HepG2 (cell line): ENCODE results near the gene SERINC1. TPM values are rescaled to one million over a fixed set of nuclear protein-coding genes. Genes with fewer than 3 reads are reported as not detected.

ENCODE experiments used
- ATAC-seq: fragments of 200-7000 bp; cut with Tn5 transposase; 3 replicates; pipeline ENCODE4 v1.9.1; 2020; ENCODE audit warnings: mild to moderate bottlenecking, moderate library complexity
- BruUV-seq: library from RNA; stranded (reverse); fragments of 400-500 nt; replicated peaks from 2 replicates; lab custom pipeline; 2021; lab: Mats Ljungman, UMichigan
- CTCF ChIA-PET: fragments of 300-600 bp; formaldehyde crosslinking; extraction: SDS; loops from one replicate; lab custom pipeline; 2021; ENCODE audit warnings: low total read pairs, inconsistent platforms, low intra/inter-chr PET ratio; lab: Yijun Ruan, JAX
- POLR2A ChIA-PET: fragments of 350-600 bp; sonication (Branson Sonifier 250); formaldehyde crosslinking; loops from one replicate; lab custom pipeline; 2020; ENCODE audit warnings: antibody characterized with exemption, inconsistent platforms; lab: Yijun Ruan, JAX
- DNase-seq: peaks from one replicate; pipeline ENCODE4 v3.0.0-alpha.2; 2015; ENCODE audit warnings: low spot score
- FAIRE-seq: peaks from 3 replicates; lab custom pipeline; 2011; peaks lifted over from hg19 to GRCh38; lab: Jason Lieb, UNC
- H2AFZ ChIP-seq: one replicate; pipeline ENCODE4 v1.6.1; 2011; ENCODE audit warnings: low read length, inconsistent platforms
- H3K27ac ChIP-seq: fragments of 300-600 bp; 3 replicates; pipeline ENCODE4 v1.8.0; 2011; ENCODE audit warnings: mixed run types, mild to moderate bottlenecking, mixed read lengths, low read length, inconsistent platforms; ENCODE audit not compliant: insufficient read depth; ENCODE audit errors: extremely low read length
- H3K27me3 ChIP-seq, 2 experiments: fragments of 200-600 bp in 1 of 2; 2 replicates in 1 of 2; 3 replicates in 1 of 2; pipeline versions ENCODE4 v1.6.0 to v1.8.0; 2011; ENCODE audit warnings: low read length in 2 of 2, mild to moderate bottlenecking in 2 of 2, moderate library complexity in 2 of 2, inconsistent platforms in 1 of 2; ENCODE audit not compliant: insufficient read depth in 2 of 2, control insufficient read depth in 1 of 2
- H3K36me3 ChIP-seq, 2 experiments: fragments of 200-600 bp in 1 of 2; replicated peaks in 1 of 2; 2 replicates in 1 of 2; 3 replicates in 1 of 2; pipeline versions ENCODE4 v1.5.1 to v1.8.0; 2011; ENCODE audit warnings: low read length in 2 of 2, inconsistent platforms in 1 of 2; ENCODE audit not compliant: insufficient read depth in 2 of 2, control insufficient read depth in 1 of 2
- H3K4me1 ChIP-seq: 2 replicates; pipeline ENCODE4 v1.5.1; 2012; ENCODE audit warnings: low read length, inconsistent platforms; ENCODE audit not compliant: insufficient read depth
- H3K4me2 ChIP-seq: 2 replicates; pipeline ENCODE4 v1.6.0; 2011; ENCODE audit warnings: low read depth, low read length, inconsistent platforms
- H3K4me3 ChIP-seq, 3 experiments: fragments of 200-600 bp in 1 of 3; sonication (generic), shearing (Covaris generic) in 1 of 3; replicated peaks in 1 of 3; 2 replicates each; pipeline ENCODE4 v1.5.1; 2011 to 2016; ENCODE audit warnings: low read length in 3 of 3, inconsistent platforms in 2 of 3, low read depth in 2 of 3, mild to moderate bottlenecking in 2 of 3, control low read depth in 1 of 3, mixed read lengths in 1 of 3; ENCODE audit not compliant: insufficient read depth in 1 of 3
- H3K79me2 ChIP-seq: one replicate; pipeline ENCODE4 v1.6.1; 2011; ENCODE audit warnings: low read length, inconsistent platforms; ENCODE audit not compliant: insufficient read depth
- H3K9ac ChIP-seq: 2 replicates; pipeline ENCODE4 v1.6.0; 2011; ENCODE audit warnings: mild to moderate bottlenecking, low read depth, low read length, inconsistent platforms; ENCODE audit not compliant: insufficient read depth
- H3K9me3 ChIP-seq: 2 replicates; pipeline ENCODE4 v1.5.1; 2012; ENCODE audit warnings: mild to moderate bottlenecking, low read length
- H4K20me1 ChIP-seq: 2 replicates; pipeline ENCODE4 v1.6.0; 2011; ENCODE audit warnings: inconsistent platforms, mild to moderate bottlenecking, low read length, moderate library complexity; ENCODE audit not compliant: insufficient read depth
- ARID2 ChIP-seq: sonication (generic); formaldehyde crosslinking; IDR thresholded peaks from 2 replicates; pipeline ENCODE4 v1.8.1; 2022; ENCODE audit warnings: mild to moderate bottlenecking, missing genetic modification reagents, borderline replicate concordance
- CERS6 ChIP-seq: sonication (generic); formaldehyde crosslinking; IDR thresholded peaks from 2 replicates; pipeline ENCODE4 v1.5.0; 2020; ENCODE audit warnings: missing genetic modification reagents
- EHMT2 ChIP-seq: fragments of 200-600 bp; sonication (generic); IDR thresholded peaks from 2 replicates; pipeline ENCODE4 v1.7.0; 2017; ENCODE audit warnings: antibody characterized with exemption, low read depth, low read length, borderline replicate concordance
- FLYWCH1 ChIP-seq: sonication (generic); formaldehyde crosslinking; IDR thresholded peaks from 2 replicates; pipeline ENCODE4 v1.8.1; 2023; ENCODE audit warnings: mild to moderate bottlenecking, missing genetic modification reagents
- FOXJ3 ChIP-seq: sonication (generic); formaldehyde crosslinking; IDR thresholded peaks from 2 replicates; pipeline ENCODE4 v1.4.0; 2020; ENCODE audit warnings: missing genetic modification reagents, mild to moderate bottlenecking, borderline replicate concordance
- KAT8 ChIP-seq: IDR thresholded peaks from 2 replicates; pipeline ENCODE4 v1.6.1; 2016; ENCODE audit warnings: missing genetic modification reagents, missing compliant biosample characterization
- KLF12 ChIP-seq: sonication (generic); formaldehyde crosslinking; IDR thresholded peaks from 2 replicates; pipeline ENCODE4 v1.4.0; 2020; ENCODE audit warnings: missing genetic modification reagents, borderline replicate concordance
- MEF2D ChIP-seq: sonication (generic); formaldehyde crosslinking; IDR thresholded peaks from 2 replicates; pipeline ENCODE4 v1.5.1; 2020; ENCODE audit warnings: mild to moderate bottlenecking, missing genetic modification reagents
- MTF1 ChIP-seq: sonication (generic); formaldehyde crosslinking; IDR thresholded peaks from 2 replicates; pipeline ENCODE4 v1.5.0; 2020; ENCODE audit warnings: missing genetic modification reagents
- ZHX1 ChIP-seq: sonication (generic); formaldehyde crosslinking; IDR thresholded peaks from 2 replicates; pipeline ENCODE4 v1.8.1; 2022; ENCODE audit warnings: low read depth, mild to moderate bottlenecking, missing genetic modification reagents
- ZNF274 ChIP-seq: sonication (generic); formaldehyde crosslinking; IDR thresholded peaks from 2 replicates; pipeline ENCODE4 v1.5.1; 2020; ENCODE audit warnings: mild to moderate bottlenecking, missing genetic modification reagents
- ZNF414 ChIP-seq: sonication (generic); formaldehyde crosslinking; IDR thresholded peaks from 2 replicates; pipeline ENCODE4 v1.5.0; 2020; ENCODE audit warnings: missing genetic modification reagents
- ZNF557 ChIP-seq: sonication (generic); formaldehyde crosslinking; IDR thresholded peaks from 2 replicates; pipeline ENCODE4 v1.4.0; 2020; ENCODE audit warnings: missing genetic modification reagents
- WGBS: methylation state at CpG from one replicate; pipeline ENCODE4 v1.1.6; 2017; ENCODE audit warnings: low lambda C conversion rate; 5-methylcytosine and 5-hydroxymethylcytosine counted together
- in situ Hi-C: cut with HindIII; loops from 2 replicates; pipeline ENCODE4 v1.10.0; 2017; ENCODE audit warnings: low pct_unique_long_range_greater_than_20kb; ENCODE audit not compliant: extremely low pct_ligation_motif_present
- intact Hi-C: fragments of 100-400 bp; cut with micrococcal nuclease; formaldehyde crosslinking; loops from one replicate; pipeline ENCODE4 v1.10.0; 2022; ENCODE audit not compliant: unreplicated experiment
- polyA plus RNA-seq, 8 experiments: library from polyadenylated mRNA; depleted of rRNA in 3 of 8; stranded (reverse) in 7 of 8; unstranded in 1 of 8; fragments of >200 nt; fragmentation: Illumina TruSeq in 4 of 8; extraction: Trizol in 4 of 8; gene quantifications; 2 replicates each; pipeline versions ENCODE4 v1.2.1 to v1.2.3, GENCODE V29; 2011 to 2016; ENCODE audit warnings: low read depth in 4 of 8, missing spikeins in 1 of 8, mixed read lengths in 1 of 8; ENCODE audit not compliant: insufficient read depth in 1 of 8
- total RNA-seq, 5 experiments: library from RNA; depleted of rRNA; stranded (reverse); fragments of >200 nt; fragmentation: Illumina TruSeq; extraction: Trizol; gene quantifications; 2 replicates each; pipeline ENCODE4 v1.2.3, GENCODE V29; 2016; ENCODE audit warnings: low read depth in 1 of 5
- TF ChIP-seq, protein P1 (sequence below), 2 experiments: IDR thresholded peaks; 2 replicates each; pipeline ENCODE4 v1.6.1; 2011 to 2012; ENCODE audit warnings: low read length in 2 of 2, borderline replicate concordance in 1 of 2, low read depth in 1 of 2, mild to moderate bottlenecking in 1 of 2, moderate library complexity in 1 of 2

SERINC1 gene
- total and polyA plus RNA-seq, 2 of the 13 experiments (the other 11 are each of a cell fraction or from before 2014, with no cell fraction given) = 93.5 to 112 TPM

- H3K27ac ChIP-seq = no peak overlapping the region
- POLR2A ChIA-PET = interaction anchor here (0.7 to 1.5 kb wide), 5 partner anchors 13 to 454 kb away, joined by 3 to 10 read pairs (median 4); partner anchors contain the start of genes SERINC1 and SMPDL3A
- H3K27me3 ChIP-seq = peaks cover 0 to 2% of the 10 kb centered on the region in 2 experiments; a peak in 1 of 5 replicates
- H3K36me3 ChIP-seq = no peaks in the 10 kb centered on the region; a peak in 1 of 5 replicates
- ATAC-seq (no peak), DNase-seq (no peak), FAIRE-seq (no peak)
- intact Hi-C loops (loop anchor here (1.0 to 5.0 kb wide), 2 partner anchors 18 to 73 kb away; partner anchors contain the start of gene SERINC1), in situ Hi-C loops (loop anchor here (25.0 kb wide), 1 partner anchor 138 kb away; no protein-coding TSS in a partner anchor)
- peaks cover 36% of the 10 kb centered on the region for H3K4me1 ChIP-seq
- no peaks in the 10 kb centered on the region for H3K9me3 ChIP-seq
- peaks cover 6% of the 10 kb centered on the region; the same call in 1 of the 2 replicates for H4K20me1 ChIP-seq
- peak overlapping the region; percentile 95 for H3K4me2 ChIP-seq
- CTCF ChIA-PET = no interaction called here
- H2AFZ ChIP-seq = peak overlapping the region; percentile 76
- peak overlapping the region; percentile 59 for H3K9ac ChIP-seq
- TSS peak; percentile 91 for BruUV-seq
- H3K4me3 ChIP-seq = peak overlapping the region; percentile 51 to 100 (median 54)
- 3% methylated on average over 2 of the region's 2 CpGs for WGBS
- H3K79me2 ChIP-seq = peaks cover 45% of the 10 kb centered on the region
- no peak for TF ChIP-seq FOXJ3 (CRISPR knock-in tag)
- no peak for TF ChIP-seq CERS6 (CRISPR knock-in tag)
- TF ChIP-seq ZNF414 = 0 out of 2 replicates have a peak, but pooled peaks have one; percentile 36
- no peak for TF ChIP-seq ARID2 (CRISPR knock-in tag)
- no peak for TF ChIP-seq MEF2D (CRISPR knock-in tag)
- no peak for TF ChIP-seq FLYWCH1 (CRISPR knock-in tag)
- 0 out of 2 replicates have a peak, but pooled peaks have one; percentile 6 for TF ChIP-seq ZHX1 (CRISPR knock-in tag)
- no peak for TF ChIP-seq ZNF274 (CRISPR knock-in tag)
- no peak for TF ChIP-seq KLF12 (CRISPR knock-in tag)
- TF ChIP-seq, protein P1, sequence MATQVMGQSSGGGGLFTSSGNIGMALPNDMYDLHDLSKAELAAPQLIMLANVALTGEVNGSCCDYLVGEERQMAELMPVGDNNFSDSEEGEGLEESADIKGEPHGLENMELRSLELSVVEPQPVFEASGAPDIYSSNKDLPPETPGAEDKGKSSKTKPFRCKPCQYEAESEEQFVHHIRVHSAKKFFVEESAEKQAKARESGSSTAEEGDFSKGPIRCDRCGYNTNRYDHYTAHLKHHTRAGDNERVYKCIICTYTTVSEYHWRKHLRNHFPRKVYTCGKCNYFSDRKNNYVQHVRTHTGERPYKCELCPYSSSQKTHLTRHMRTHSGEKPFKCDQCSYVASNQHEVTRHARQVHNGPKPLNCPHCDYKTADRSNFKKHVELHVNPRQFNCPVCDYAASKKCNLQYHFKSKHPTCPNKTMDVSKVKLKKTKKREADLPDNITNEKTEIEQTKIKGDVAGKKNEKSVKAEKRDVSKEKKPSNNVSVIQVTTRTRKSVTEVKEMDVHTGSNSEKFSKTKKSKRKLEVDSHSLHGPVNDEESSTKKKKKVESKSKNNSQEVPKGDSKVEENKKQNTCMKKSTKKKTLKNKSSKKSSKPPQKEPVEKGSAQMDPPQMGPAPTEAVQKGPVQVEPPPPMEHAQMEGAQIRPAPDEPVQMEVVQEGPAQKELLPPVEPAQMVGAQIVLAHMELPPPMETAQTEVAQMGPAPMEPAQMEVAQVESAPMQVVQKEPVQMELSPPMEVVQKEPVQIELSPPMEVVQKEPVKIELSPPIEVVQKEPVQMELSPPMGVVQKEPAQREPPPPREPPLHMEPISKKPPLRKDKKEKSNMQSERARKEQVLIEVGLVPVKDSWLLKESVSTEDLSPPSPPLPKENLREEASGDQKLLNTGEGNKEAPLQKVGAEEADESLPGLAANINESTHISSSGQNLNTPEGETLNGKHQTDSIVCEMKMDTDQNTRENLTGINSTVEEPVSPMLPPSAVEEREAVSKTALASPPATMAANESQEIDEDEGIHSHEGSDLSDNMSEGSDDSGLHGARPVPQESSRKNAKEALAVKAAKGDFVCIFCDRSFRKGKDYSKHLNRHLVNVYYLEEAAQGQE (IDR thresholded peaks at IDR 0.05; ENCODE audit: borderline replicate concordance in 1 of 2, low read depth in 1 of 2, low read length in 2 of 2) = 0 out of 4 replicates have a peak, but pooled peaks of 1 of the 2 experiments have one; percentile 4
- peak; percentile 7; the same call in 1 of the 2 replicates for TF ChIP-seq KAT8
- TF ChIP-seq MTF1 (CRISPR knock-in tag) = 0 out of 2 replicates have a peak, but pooled peaks have one; percentile 37
- 0 out of 2 replicates have a peak, but pooled peaks have one; percentile 20 for TF ChIP-seq ZNF557 (CRISPR knock-in tag)
- TF ChIP-seq EHMT2 = 0 out of 2 replicates have a peak, but pooled peaks have one; percentile 61
Measured at GRCh38 chr6:122399055-122399347, 72.6 kb downstream of the SERINC1 start.
